ENCODE measurements around the gene OPRD1.
"Not testable (repeated sequence)": the region's sequence is repeated elsewhere in the genome, so short reads cannot be mapped to it uniquely, and the experiment has no call there.

Gene OPRD1

GRCh38 chr1:28811766-28812668 lies at the start of gene OPRD1:
OPRD1 (plus strand) TSS chr1:28812170; CDS start chr1:28812384, 214 bp downstream.
- TF ChIP-seq CTCF (IDR thresholded peaks at IDR 0.05): no peak
- peak; percentile 61 for DNase-seq
- Mint-ChIP-seq H3K4me3 (peak within 1 kb of the TSS; percentile 68), H3K27ac (no peak within 1 kb of the TSS), H3K4me1 (peaks cover 17% of the 10 kb centered on the region), H3K27me3 (ENCODE audit: low read depth, poor library complexity) (peaks cover 91% of the 10 kb centered on the region), H3K36me3 (ENCODE audit: low read depth) (no peaks in the 10 kb centered on the region), H3K9me3 (peaks cover 16% of the 10 kb centered on the region)

- Mint-ChIP-seq H3K4me3 (no peak overlapping the region), H3K27ac (no peak overlapping the region), H3K36me3 (ENCODE audit: low read depth) (peaks cover 61% of the 10 kb centered on the region), H3K4me1 (peaks cover 4% of the 10 kb centered on the region), H3K27me3 (ENCODE audit: low read depth, poor library complexity) (no peaks in the 10 kb centered on the region), H3K9me3 (peaks cover 6% of the 10 kb centered on the region)
- TF ChIP-seq CTCF (IDR thresholded peaks at IDR 0.05): no peak
- no peak for DNase-seq
These were observed 45.3 kb upstream of the OPRD1 start for GRCh38 chr1:28766532-28767183.

GRCh38 chr1:28770601-28771165 lies 41.3 kb upstream of the OPRD1 start:
- no peaks in the 10 kb centered on the region for H3K4me1 Mint-ChIP-seq
- no peak for DNase-seq
- no peak overlapping the region for H3K4me3 Mint-ChIP-seq
- H3K36me3 Mint-ChIP-seq (ENCODE audit: low read depth): peaks cover 54% of the 10 kb centered on the region
- no peaks in the 10 kb centered on the region for H3K27me3 Mint-ChIP-seq (ENCODE audit: low read depth, poor library complexity)
- H3K9me3 Mint-ChIP-seq: peaks cover 2% of the 10 kb centered on the region
- no peak overlapping the region for H3K27ac Mint-ChIP-seq
- no peak for TF ChIP-seq CTCF (IDR thresholded peaks at IDR 0.05)

GRCh38 chr1:28771921-28772320 lies 40.0 kb upstream of the OPRD1 start:
- H3K4me1 Mint-ChIP-seq; H3K27me3 Mint-ChIP-seq (ENCODE audit: low read depth, poor library complexity); DNase-seq; H3K4me3 Mint-ChIP-seq; H3K9me3 Mint-ChIP-seq: not testable (repeated sequence)
- Mint-ChIP-seq H3K27ac (peak overlapping the region; percentile 28), H3K36me3 (ENCODE audit: low read depth) (peaks cover 49% of the 10 kb centered on the region)

GRCh38 chr1:28773105-28773504 lies 38.9 kb upstream of the OPRD1 start:
- DNase-seq: no peak
- H3K4me1 Mint-ChIP-seq: no peaks in the 10 kb centered on the region
- peak overlapping the region; percentile 88 for H3K27ac Mint-ChIP-seq
- no peak for TF ChIP-seq CTCF (IDR thresholded peaks at IDR 0.05)
- no peaks in the 10 kb centered on the region for H3K27me3 Mint-ChIP-seq (ENCODE audit: low read depth, poor library complexity)
- no peaks in the 10 kb centered on the region for H3K9me3 Mint-ChIP-seq
- no peak overlapping the region for H3K4me3 Mint-ChIP-seq
- H3K36me3 Mint-ChIP-seq (ENCODE audit: low read depth): peaks cover 44% of the 10 kb centered on the region
